ENCODE results near the gene MN1.

Gene MN1

GRCh38 chr22:27731621-27732020 lies 69.9 kb downstream of the MN1 start:
- Histone ChIP-seq H3K4me3 (ENCODE audit: low read depth, low read length) (no peak overlapping the region), H3K36me3 (replicated peaks) (no peaks in the 10 kb centered on the region), H3K27me3 (replicated peaks) (no peaks in the 10 kb centered on the region), H3K27ac (no peak overlapping the region)
- TF ChIP-seq CTCF (IDR thresholded peaks at IDR 0.05; ENCODE audit: low read depth, low read length, missing control alignments): no peak
- in situ Hi-C loops (cut with HindIII; ENCODE audit: low pct_ligation_motif_present, low sequenced_read_pairs): no loop called here
- no peak for DNase-seq

- H3K27me3 ChIP-seq (replicated peaks): no peaks in the 10 kb centered on the region
- no peaks in the 10 kb centered on the region for H3K36me3 ChIP-seq (replicated peaks)
- in situ Hi-C loops (cut with HindIII; ENCODE audit: low pct_ligation_motif_present, low sequenced_read_pairs): no loop called here
- TF ChIP-seq CTCF (IDR thresholded peaks at IDR 0.05; ENCODE audit: low read depth, low read length, missing control alignments): no peak
- H3K4me3 ChIP-seq (ENCODE audit: low read depth, low read length): no peak overlapping the region
- H3K27ac ChIP-seq: no peak overlapping the region
- DNase-seq: no peak
These were observed 70.7 kb downstream of the MN1 start for GRCh38 chr22:27730641-27731433.

- H3K27ac ChIP-seq: no peak overlapping the region
- TF ChIP-seq CTCF (IDR thresholded peaks at IDR 0.05; ENCODE audit: low read depth, low read length, missing control alignments): no peak
- in situ Hi-C loops (cut with HindIII; ENCODE audit: low pct_ligation_motif_present, low sequenced_read_pairs): no loop called here
- H3K36me3 ChIP-seq (replicated peaks): no peaks in the 10 kb centered on the region
- DNase-seq: no peak
- no peaks in the 10 kb centered on the region for H3K27me3 ChIP-seq (replicated peaks)
- H3K4me3 ChIP-seq (ENCODE audit: low read depth, low read length): no peak overlapping the region
These were observed 72.3 kb downstream of the MN1 start for GRCh38 chr22:27729246-27729645.

GRCh38 chr22:27727673-27728451 lies 73.7 kb downstream of the MN1 start:
- TF ChIP-seq CTCF (IDR thresholded peaks at IDR 0.05; ENCODE audit: low read depth, low read length, missing control alignments): no peak
- no peaks in the 10 kb centered on the region for H3K36me3 ChIP-seq (replicated peaks)
- no peak overlapping the region for H3K27ac ChIP-seq
- no peak for DNase-seq
- no peaks in the 10 kb centered on the region for H3K27me3 ChIP-seq (replicated peaks)
- no peak overlapping the region for H3K4me3 ChIP-seq (ENCODE audit: low read depth, low read length)
- in situ Hi-C loops (cut with HindIII; ENCODE audit: low pct_ligation_motif_present, low sequenced_read_pairs): no loop called here

GRCh38 chr22:27726686-27727449 lies 74.7 kb downstream of the MN1 start:
- TF ChIP-seq CTCF (IDR thresholded peaks at IDR 0.05; ENCODE audit: low read depth, low read length, missing control alignments): no peak
- no peak overlapping the region for H3K4me3 ChIP-seq (ENCODE audit: low read depth, low read length)
- H3K27me3 ChIP-seq (replicated peaks): no peaks in the 10 kb centered on the region
- no peak overlapping the region for H3K27ac ChIP-seq
- DNase-seq: peak; percentile 68
- in situ Hi-C loops (cut with HindIII; ENCODE audit: low pct_ligation_motif_present, low sequenced_read_pairs): no loop called here
- H3K36me3 ChIP-seq (replicated peaks): no peaks in the 10 kb centered on the region
